Measurements from ENCODE around the gene PTPRM. TPM values are rescaled to one million over a fixed set of nuclear protein-coding genes. Genes with fewer than 3 reads are reported as not detected.

Gene PTPRM
- total RNA-seq, 1 experiment from 2014 or later, result 1.4 TPM

GRCh38 chr18:7567474-7568425, 634 bp downstream of the PTPRM start:
- no peak for DNase-seq (ENCODE audit: low spot score)

- DNase-seq (ENCODE audit: low spot score), result no peak
These were observed 1.3 kb downstream of the PTPRM start for GRCh38 chr18:7568426-7568825.

- no peak for DNase-seq (ENCODE audit: low spot score)
These were observed 4.5 kb downstream of the PTPRM start for GRCh38 chr18:7571626-7572025.

- no peak for DNase-seq (ENCODE audit: low spot score)
These were observed 5.7 kb downstream of the PTPRM start for GRCh38 chr18:7572822-7573221.

- DNase-seq (ENCODE audit: low spot score), result no peak
These were observed 8.4 kb downstream of the PTPRM start for GRCh38 chr18:7575465-7576028.

- no peak for DNase-seq (ENCODE audit: low spot score)
These were observed 9.0 kb downstream of the PTPRM start for GRCh38 chr18:7576077-7576476.

GRCh38 chr18:7576685-7577084, 9.6 kb downstream of the PTPRM start:
- DNase-seq (ENCODE audit: low spot score), result no peak

GRCh38 chr18:7577706-7578105, 10.6 kb downstream of the PTPRM start:
- DNase-seq (ENCODE audit: low spot score), result no peak

- DNase-seq (ENCODE audit: low spot score), result no peak
These were observed 12.2 kb downstream of the PTPRM start for GRCh38 chr18:7579176-7579917.

GRCh38 chr18:7579918-7580542, 12.9 kb downstream of the PTPRM start:
- no peak for DNase-seq (ENCODE audit: low spot score)

GRCh38 chr18:7584646-7585275, 17.6 kb downstream of the PTPRM start:
- no peak for DNase-seq (ENCODE audit: low spot score)

- DNase-seq (ENCODE audit: low spot score), result no peak
These were observed 18.2 kb downstream of the PTPRM start for GRCh38 chr18:7585276-7585670.

GRCh38 chr18:7586379-7586778, 19.3 kb downstream of the PTPRM start:
- DNase-seq (ENCODE audit: low spot score), result no peak

- DNase-seq (ENCODE audit: low spot score), result no peak
These were observed 23.9 kb downstream of the PTPRM start for GRCh38 chr18:7590826-7591560.

GRCh38 chr18:7592305-7593071, 25.4 kb downstream of the PTPRM start:
- DNase-seq (ENCODE audit: low spot score), result peak; percentile 3

- no peak for DNase-seq (ENCODE audit: low spot score)
These were observed 26.2 kb downstream of the PTPRM start for GRCh38 chr18:7593218-7593819.

- no peak for DNase-seq (ENCODE audit: low spot score)
These were observed 29.0 kb downstream of the PTPRM start for GRCh38 chr18:7596147-7596546.

GRCh38 chr18:7597500-7597899, 30.4 kb downstream of the PTPRM start:
- DNase-seq (ENCODE audit: low spot score), result no peak

Data from HT-29 (cell line).